ENCODE data around the gene SCYL1. TPM values are rescaled to one million over a fixed set of nuclear protein-coding genes. Genes with fewer than 3 reads are reported as not detected.
A peak's percentile ranks its signal among the peaks of the same experiment; 100 is the strongest.

The SCYL1 gene
- total RNA-seq, 1 donor = 109 TPM

DNA sequence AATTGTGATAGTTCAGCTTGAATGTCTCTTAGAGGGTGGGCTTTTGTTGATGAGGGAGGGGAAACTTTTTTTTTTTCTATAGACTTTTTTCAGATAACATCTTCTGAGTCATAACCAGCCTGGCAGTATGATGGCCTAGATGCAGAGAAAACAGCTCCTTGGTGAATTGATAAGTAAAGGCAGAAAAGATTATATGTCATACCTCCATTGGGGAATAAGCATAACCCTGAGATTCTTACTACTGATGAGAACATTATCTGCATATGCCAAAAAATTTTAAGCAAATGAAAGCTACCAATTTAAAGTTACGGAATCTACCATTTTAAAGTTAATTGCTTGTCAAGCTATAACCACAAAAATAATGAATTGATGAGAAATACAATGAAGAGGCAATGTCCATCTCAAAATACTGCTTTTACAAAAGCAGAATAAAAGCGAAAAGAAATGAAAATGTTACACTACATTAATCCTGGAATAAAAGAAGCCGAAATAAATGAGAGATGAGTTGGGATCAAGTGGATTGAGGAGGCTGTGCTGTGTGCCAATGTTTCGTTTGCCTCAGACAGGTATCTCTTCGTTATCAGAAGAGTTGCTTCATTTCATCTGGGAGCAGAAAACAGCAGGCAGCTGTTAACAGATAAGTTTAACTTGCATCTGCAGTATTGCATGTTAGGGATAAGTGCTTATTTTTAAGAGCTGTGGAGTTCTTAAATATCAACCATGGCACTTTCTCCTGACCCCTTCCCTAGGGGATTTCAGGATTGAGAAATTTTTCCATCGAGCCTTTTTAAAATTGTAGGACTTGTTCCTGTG, 22.1 kb upstream of the SCYL1 start:
- DNase-seq (ENCODE audit: insufficient read length, low spot score, missing footprints) = no peak
- Histone ChIP-seq H3K4me2 (ENCODE audit: insufficient read depth, low read length) (peak overlapping the region; percentile 86), H3K27ac (ENCODE audit: low read depth, low read length) (peak overlapping the region; percentile 95), H3K27me3 (ENCODE audit: insufficient read depth, low read length) (no peaks in the 10 kb centered on the region), H3K4me1 (ENCODE audit: insufficient read depth, low read length) (peaks cover 9% of the 10 kb centered on the region), H3K36me3 (ENCODE audit: insufficient read depth, low read length) (peaks cover 63% of the 10 kb centered on the region), H3K9me3 (ENCODE audit: low read depth, low read length) (no peaks in the 10 kb centered on the region), H4K20me1 (ENCODE audit: insufficient read depth, low read length) (peaks cover 65% of the 10 kb centered on the region), H3K79me2 (ENCODE audit: insufficient read depth, low read length) (peaks cover 89% of the 10 kb centered on the region), H3K4me3 (ENCODE audit: insufficient read depth, low read length) (peak overlapping the region; percentile 86), H2AFZ (ENCODE audit: low read length) (no peak overlapping the region)
- TF ChIP-seq, protein P1, sequence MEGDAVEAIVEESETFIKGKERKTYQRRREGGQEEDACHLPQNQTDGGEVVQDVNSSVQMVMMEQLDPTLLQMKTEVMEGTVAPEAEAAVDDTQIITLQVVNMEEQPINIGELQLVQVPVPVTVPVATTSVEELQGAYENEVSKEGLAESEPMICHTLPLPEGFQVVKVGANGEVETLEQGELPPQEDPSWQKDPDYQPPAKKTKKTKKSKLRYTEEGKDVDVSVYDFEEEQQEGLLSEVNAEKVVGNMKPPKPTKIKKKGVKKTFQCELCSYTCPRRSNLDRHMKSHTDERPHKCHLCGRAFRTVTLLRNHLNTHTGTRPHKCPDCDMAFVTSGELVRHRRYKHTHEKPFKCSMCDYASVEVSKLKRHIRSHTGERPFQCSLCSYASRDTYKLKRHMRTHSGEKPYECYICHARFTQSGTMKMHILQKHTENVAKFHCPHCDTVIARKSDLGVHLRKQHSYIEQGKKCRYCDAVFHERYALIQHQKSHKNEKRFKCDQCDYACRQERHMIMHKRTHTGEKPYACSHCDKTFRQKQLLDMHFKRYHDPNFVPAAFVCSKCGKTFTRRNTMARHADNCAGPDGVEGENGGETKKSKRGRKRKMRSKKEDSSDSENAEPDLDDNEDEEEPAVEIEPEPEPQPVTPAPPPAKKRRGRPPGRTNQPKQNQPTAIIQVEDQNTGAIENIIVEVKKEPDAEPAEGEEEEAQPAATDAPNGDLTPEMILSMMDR (IDR thresholded peaks at IDR 0.05; ENCODE audit: extremely low read depth, low read depth, low read length) = no peak

DNA sequence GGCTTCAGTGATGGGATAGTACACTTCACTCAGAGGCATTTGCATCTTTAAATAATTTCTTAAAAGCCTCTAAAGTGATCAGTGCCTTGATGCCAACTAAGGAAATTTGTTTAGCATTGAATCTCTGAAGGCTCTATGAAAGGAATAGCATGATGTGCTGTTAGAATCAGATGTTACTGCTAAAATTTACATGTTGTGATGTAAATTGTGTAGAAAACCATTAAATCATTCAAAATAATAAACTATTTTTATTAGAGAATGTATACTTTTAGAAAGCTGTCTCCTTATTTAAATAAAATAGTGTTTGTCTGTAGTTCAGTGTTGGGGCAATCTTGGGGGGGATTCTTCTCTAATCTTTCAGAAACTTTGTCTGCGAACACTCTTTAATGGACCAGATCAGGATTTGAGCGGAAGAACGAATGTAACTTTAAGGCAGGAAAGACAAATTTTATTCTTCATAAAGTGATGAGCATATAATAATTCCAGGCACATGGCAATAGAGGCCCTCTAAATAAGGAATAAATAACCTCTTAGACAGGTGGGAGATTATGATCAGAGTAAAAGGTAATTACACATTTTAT, 21.4 kb upstream of the SCYL1 start:
- H3K9me3 ChIP-seq (ENCODE audit: low read depth, low read length) = no peaks in the 10 kb centered on the region
- peaks cover 65% of the 10 kb centered on the region for H4K20me1 ChIP-seq (ENCODE audit: insufficient read depth, low read length)

DNA sequence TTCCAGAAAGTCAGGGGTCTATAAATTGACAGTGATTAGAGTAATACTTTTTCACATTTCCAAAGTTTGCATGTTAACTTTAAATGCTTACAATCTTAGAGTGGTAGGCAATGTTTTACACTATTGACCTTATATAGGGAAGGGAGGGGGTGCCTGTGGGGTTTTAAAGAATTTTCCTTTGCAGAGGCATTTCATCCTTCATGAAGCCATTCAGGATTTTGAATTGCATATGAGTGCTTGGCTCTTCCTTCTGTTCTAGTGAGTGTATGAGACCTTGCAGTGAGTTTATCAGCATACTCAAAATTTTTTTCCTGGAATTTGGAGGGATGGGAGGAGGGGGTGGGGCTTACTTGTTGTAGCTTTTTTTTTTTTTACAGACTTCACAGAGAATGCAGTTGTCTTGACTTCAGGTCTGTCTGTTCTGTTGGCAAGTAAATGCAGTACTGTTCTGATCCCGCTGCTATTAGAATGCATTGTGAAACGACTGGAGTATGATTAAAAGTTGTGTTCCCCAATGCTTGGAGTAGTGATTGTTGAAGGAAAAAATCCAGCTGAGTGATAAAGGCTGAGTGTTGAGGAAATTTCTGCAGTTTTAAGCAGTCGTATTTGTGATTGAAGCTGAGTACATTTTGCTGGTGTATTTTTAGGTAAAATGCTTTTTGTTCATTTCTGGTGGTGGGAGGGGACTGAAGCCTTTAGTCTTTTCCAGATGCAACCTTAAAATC, 20.8 kb upstream of the SCYL1 start:
- H3K4me3 ChIP-seq (ENCODE audit: insufficient read depth, low read length) = peak overlapping the region; percentile 86
- peaks cover 63% of the 10 kb centered on the region for H3K36me3 ChIP-seq (ENCODE audit: insufficient read depth, low read length)
- H3K4me2 ChIP-seq (ENCODE audit: insufficient read depth, low read length) = peak overlapping the region; percentile 86
- peaks cover 76% of the 10 kb centered on the region for H3K79me2 ChIP-seq (ENCODE audit: insufficient read depth, low read length)
- H2AFZ ChIP-seq (ENCODE audit: low read length) = no peak overlapping the region
- no peaks in the 10 kb centered on the region for H3K9me3 ChIP-seq (ENCODE audit: low read depth, low read length)
- H4K20me1 ChIP-seq (ENCODE audit: insufficient read depth, low read length) = peaks cover 65% of the 10 kb centered on the region
- TF ChIP-seq, protein P1 (IDR thresholded peaks at IDR 0.05; ENCODE audit: extremely low read depth, low read depth, low read length) = no peak
- peak overlapping the region; percentile 95 for H3K27ac ChIP-seq (ENCODE audit: low read depth, low read length)
- DNase-seq (ENCODE audit: insufficient read length, low spot score, missing footprints) = peak; percentile 10
- H3K27me3 ChIP-seq (ENCODE audit: insufficient read depth, low read length) = no peaks in the 10 kb centered on the region
- H3K4me1 ChIP-seq (ENCODE audit: insufficient read depth, low read length) = no peaks in the 10 kb centered on the region

More for the DNA sequence above, 21.4 kb upstream of the SCYL1 start:
- Histone ChIP-seq H3K79me2 (ENCODE audit: insufficient read depth, low read length) (peaks cover 82% of the 10 kb centered on the region), H3K4me2 (ENCODE audit: insufficient read depth, low read length) (peak overlapping the region; percentile 86), H2AFZ (ENCODE audit: low read length) (no peak overlapping the region), H3K36me3 (ENCODE audit: insufficient read depth, low read length) (peaks cover 63% of the 10 kb centered on the region), H3K4me1 (ENCODE audit: insufficient read depth, low read length) (peaks cover 2% of the 10 kb centered on the region), H3K27ac (ENCODE audit: low read depth, low read length) (peak overlapping the region; percentile 95), H3K4me3 (ENCODE audit: insufficient read depth, low read length) (peak overlapping the region; percentile 86), H3K27me3 (ENCODE audit: insufficient read depth, low read length) (no peaks in the 10 kb centered on the region)
- TF ChIP-seq, protein P1 (IDR thresholded peaks at IDR 0.05; ENCODE audit: extremely low read depth, low read depth, low read length) = no peak
- no peak for DNase-seq (ENCODE audit: insufficient read length, low spot score, missing footprints)

Data from osteoblast (primary cell).